Measurements from ENCODE around the gene SPRR1A. TPM values are rescaled to one million over a fixed set of nuclear protein-coding genes. Genes with fewer than 3 reads are reported as not detected.
"Not testable (repeated sequence)": the region's sequence is repeated elsewhere in the genome, so short reads cannot be mapped to it uniquely, and the experiment has no call there.

The SPRR1A gene
- total RNA-seq, 1 experiment from 2014 or later, result not detected

DNA sequence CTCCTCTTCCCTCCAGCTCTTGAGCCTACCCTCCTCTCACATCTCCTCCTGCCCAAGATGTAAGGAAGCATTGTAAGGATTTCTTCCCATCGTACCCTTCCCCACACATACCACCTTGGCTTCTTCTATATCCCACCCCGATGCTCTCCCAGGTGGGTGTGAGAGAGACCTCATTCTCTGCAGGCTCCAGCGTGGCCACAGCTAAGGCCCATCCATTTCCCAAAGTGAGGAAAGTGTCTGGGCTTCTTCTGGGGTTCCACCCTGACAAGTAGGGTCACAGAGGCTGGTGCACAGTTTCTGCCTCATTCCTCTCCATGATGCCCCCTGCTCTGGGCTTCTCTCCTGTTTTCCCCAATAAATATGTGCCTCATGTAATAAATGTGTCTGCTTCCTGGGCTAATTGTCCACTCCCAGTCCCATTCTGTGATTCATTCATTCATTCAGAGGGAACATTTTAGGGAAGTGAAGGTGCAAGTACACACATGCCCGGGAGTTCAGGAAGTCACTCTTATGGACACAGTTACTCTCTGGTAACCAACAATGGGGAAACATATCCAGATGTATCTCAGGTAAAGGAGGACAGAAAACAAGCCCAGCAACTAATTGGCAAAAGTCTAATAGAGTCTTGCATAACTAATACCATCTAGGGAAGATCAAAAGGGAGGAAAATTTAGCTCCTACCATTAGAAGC is 11.5 kb upstream of the SPRR1A start:
- DNase-seq (ENCODE audit: low spot score), result no peak

DNA sequence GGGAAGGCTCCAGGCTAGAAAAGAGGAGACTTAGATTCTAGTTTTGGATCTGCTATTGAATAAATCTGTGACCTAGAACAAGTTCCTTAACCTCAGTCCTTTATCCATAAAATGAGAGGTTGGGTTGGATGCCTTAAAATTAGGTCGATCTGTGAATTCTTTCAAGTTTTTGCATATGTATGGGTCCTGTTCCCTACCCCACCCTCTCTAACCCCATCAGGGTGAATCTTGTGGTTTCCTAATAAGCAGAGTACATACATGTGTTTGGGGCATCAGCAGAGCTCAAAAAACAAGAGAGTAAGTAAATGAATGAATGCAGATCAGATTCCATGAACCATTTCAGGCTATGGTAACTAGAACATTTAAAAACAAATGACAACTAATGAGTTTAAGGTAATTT is 7.2 kb upstream of the SPRR1A start:
- DNase-seq (ENCODE audit: low spot score), result no peak

DNA sequence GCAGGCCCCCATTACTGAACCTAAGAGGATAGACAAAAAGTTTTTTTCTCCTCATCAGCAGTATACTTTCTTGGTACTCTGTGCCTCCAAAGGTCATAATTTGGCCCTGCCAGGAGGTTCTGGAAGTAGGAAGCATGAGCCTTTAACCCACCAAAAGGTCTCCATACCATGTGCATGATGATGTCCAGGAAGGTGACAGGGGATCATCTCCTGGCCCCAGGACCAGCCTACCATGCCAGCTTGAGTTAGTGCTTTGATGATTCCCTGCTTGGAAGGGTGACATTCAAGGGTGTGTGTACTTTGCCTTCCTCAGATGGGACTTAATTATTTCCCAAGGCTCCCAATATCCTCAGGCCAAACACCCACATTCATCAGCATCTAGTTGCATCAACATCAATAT is 6.3 kb upstream of the SPRR1A start:
- no peak for DNase-seq (ENCODE audit: low spot score)

DNA sequence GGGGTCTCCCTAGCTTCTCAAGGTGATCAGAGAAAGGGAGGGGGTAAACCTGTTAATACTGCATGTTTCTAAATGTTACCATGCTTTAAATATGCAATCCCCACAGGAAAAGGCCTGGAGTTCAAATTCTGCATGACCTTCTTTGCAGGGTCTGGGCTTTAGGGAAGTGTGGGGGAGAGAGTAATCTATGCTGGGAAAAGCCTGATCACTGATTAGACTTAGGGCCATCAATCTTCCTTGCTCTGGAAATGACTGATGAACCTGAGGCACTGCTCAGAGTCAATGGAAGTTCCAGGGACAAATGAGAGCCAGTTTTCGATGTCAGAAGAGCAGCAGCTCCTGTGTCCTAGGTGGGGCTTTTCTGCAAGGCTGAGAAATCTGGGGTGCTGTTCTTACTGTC is 3.2 kb upstream of the SPRR1A start:
- no peak for DNase-seq (ENCODE audit: low spot score)

DNA sequence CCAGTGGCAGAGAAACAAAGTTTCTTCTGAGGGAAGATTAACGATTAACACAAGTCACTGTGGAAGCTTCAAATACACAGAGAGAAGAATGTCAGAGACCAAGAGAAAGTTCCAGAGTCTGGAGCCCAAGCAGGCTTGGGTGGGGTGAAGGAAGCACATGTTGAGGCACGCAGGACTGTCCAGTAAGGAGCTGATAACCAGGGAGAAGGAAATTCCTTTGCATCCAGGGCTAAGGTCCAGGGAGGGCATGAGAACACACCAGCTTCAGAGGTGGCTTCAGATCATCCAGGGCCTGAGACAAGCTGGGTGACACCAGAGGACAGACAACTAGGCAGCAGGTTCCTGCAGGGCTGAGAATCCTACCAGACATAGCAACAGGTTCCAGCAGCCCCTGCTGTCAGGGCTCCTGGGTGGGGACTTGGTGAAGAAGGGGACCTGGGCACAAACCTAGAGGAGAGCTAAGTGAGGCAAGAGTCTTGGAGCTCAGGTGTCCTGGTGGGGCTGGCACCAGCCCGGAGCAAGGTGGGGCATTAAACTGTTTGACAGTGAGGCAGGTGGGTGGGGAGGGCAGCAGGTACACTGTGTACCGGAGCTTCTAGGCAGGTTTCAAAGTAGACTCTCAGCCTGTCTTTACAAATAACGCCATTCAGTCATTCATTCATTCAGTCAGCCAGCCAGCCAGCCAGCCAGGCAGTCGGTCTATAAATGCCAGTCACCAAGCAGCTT is 2.6 kb upstream of the SPRR1A start:
- no peak for DNase-seq (ENCODE audit: low spot score)

DNA sequence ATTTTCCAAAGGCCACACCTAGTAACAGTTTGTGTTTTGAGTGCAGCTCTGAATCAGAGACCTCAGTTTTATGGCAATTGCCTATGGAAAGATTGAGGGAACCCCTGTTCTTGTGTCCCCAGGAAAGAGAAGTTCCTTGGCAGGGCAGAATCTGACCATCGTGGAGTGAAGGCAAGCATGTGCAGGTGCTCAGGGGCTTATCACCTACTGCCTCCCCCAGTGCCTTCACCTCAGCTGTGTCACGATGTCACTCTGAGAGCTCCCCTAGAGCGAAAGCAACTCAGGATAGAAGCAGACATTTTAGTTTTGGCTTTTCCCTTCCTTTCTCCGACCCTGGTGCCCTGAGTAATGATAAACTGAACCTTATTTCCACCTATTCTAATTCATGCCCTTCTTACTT is 1.8 kb upstream of the SPRR1A start:
- DNase-seq (ENCODE audit: low spot score), result no peak

DNA sequence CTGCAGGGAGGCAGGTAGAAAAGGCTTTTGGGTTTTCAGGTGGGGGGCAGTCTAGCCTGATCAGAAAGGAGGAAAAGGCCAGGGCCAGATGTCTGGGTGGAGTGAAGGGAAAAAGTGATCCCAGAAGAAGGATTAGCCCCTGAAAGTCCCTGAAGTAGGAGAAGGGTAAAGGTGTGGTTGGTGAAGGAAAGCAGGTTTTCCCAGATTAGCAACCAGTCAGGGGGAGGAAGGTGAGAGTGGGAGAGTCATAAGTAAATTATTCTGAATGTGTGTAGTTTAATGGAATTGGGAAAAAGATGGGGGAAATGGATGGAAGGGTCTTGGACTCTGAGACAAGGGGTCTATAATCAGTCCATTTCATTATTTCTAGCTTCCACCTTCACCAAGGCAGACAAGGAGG is 647 bp upstream of the SPRR1A start:
- no peak for DNase-seq (ENCODE audit: low spot score)

DNA sequence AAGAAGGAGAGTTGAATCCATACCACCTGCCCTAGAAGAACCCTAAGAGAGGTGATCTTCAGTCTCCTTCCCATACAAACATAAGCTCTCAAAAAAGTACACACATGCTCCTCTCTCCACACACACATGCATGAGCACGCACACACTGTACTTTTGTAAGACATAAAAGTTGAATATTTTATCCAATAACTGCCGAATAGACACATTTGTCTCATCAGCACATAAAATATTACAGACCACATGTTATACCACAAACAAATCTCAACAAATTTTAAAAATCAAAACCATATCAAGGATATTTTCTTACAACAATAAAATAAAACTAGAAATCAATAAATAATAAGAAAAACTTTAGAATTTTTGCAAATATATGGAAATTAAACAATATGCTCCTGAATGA is 2.7 kb downstream of the SPRR1A start:
- no peak for DNase-seq (ENCODE audit: low spot score)

DNA sequence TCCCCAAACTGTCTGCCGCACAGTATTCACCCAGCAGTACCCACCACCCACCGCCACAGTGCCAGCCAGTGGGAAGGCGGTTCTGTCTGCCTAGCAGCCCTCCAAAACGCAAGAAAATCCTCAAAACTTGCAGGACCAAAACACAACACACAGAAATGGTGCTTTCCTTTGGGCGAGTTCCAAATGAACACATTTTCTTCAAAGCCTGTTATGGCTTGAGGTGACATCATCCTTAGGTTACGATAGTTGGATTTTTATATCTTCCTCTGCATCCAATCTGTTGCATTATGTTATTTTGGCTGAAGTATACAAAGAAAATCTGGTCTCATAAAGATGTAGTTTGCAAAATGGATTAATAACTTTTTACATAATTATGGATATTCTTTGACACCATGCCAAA is 9.3 kb downstream of the SPRR1A start:
- no peak for DNase-seq (ENCODE audit: low spot score)

DNA sequence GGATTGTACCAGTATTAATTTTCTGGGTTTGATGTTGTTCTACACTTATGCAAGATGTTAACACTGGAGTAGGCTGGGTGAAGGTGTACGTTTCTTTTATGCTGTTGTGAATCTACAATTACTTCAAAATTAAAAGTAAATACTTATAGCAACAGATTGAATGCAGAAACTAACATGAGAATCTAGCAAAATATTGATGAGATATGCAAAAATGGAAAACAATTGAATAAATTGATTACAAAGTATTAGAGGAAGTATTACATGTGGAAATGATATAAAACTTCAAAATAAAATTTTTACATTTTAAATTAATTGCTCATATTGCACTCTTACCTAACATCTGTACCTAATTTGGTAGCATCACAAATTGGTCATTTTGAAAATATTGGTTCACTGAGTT is 12.0 kb downstream of the SPRR1A start:
- no peak for DNase-seq (ENCODE audit: low spot score)

DNA sequence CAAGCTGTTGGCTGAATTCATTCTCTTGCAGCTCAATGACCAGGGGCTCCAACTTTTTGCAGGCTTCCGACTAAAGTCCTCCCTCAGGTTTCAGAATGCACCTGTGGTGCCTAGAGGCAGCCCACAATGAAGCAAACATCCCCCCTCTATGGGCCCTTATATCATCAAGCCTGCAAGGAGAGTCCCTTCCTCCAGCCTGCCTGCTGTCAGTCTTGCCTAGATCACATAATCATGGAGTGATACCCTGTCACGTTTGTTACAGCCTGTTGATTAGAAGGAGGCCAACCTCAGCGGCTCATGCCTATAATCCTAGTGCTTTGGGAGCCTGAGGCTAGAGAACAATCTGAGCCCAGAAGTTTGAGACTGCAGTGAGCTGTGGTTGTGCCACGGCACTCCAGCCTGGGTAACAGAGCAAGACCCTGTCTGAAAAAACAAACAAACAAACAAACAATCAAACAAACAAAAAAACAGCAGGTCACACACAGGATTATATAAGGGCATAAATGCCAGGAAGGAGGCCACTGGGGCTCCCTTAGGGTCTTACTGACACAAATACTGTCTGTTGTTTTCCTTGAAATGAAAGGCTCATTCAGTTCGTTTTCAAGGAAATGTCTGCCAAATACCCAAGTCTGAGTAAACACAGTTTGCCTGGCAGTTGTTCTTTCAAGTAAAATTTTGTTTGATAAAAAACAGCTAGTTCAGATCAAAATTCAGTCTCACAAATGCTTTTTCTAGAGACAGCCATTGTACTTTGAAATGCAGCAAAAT is 12.9 kb downstream of the SPRR1A start:
- no peak for DNase-seq (ENCODE audit: low spot score)

DNA sequence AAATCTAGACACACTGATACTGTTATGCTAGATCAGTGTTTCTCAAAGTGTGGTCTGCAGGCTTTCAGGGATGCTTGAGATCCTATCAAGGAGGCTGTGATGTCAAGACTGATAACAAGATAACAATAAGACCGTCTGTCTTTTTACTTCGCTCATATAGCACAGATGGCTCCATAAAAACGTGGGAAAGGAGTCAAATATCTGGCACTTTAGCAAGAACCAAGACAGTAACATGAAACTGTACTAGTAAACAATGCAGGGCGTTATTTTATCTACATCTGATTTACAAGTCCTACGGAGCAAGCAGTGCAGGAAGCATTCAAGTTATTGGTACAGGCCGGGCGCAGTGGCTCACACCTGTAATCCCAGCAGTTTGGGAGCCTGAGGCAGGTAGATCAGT is 14.0 kb downstream of the SPRR1A start:
- DNase-seq (ENCODE audit: low spot score), result no peak

DNA sequence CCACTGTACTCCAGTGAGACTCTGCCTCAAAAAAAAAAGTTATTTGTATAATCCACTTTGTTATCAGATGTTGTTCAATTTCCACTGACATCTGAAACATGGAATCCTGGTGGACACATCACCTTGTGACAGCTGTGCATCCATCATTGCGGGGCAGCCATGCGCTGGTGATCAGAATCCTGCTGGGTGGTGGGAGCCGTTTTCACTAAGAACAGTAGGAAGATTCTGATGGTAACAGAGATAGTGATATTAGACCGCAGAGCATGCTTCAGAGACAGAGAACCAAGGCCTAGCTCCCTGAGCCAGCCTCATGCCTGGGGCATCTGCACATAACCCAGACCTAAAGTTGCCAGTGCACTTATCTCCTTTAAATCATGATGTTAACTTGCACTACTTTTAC is 14.6 kb downstream of the SPRR1A start:
- no peak for DNase-seq (ENCODE audit: low spot score)

DNA sequence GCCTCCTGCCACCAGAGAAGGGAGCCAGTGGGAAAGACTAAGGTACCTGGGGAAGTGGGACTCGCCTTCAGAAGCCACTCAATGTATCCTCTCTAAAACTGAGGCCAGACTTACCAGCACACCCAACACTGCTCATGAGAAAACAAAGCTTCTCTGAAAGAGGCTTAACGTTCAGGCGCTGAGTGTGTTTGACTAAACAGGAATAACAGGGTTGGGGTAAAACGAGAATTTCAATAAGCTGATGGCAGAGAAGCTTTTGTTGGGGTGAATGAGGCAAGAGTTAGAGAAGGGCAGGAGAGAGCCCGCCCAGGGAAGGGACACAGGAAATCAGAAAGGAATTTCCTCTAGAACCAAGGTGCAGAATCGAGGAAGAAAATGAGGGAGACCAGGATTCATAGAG is 15.9 kb downstream of the SPRR1A start:
- no peak for DNase-seq (ENCODE audit: low spot score)

DNA sequence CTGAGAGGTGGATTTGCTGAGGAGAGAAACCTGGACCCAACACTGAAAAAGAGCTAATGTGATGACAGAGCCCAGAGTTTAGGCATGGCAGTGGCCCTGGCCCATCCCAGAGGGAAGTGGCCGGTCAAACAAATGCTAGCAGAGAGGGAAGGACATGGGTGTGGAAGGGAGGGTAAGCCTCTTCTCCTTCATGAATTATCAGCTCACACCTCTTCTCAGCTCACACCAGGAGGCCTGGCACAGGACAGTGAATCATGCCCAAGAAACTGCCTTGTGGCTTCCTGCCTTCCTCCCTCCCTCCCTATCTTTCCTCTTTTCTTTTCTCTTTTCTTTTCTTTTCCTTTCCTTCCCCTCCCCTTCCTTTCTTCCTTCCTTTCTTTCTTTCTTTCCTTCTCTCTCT is 16.4 kb downstream of the SPRR1A start:
- peak; percentile 38 for DNase-seq (ENCODE audit: low spot score)

DNA sequence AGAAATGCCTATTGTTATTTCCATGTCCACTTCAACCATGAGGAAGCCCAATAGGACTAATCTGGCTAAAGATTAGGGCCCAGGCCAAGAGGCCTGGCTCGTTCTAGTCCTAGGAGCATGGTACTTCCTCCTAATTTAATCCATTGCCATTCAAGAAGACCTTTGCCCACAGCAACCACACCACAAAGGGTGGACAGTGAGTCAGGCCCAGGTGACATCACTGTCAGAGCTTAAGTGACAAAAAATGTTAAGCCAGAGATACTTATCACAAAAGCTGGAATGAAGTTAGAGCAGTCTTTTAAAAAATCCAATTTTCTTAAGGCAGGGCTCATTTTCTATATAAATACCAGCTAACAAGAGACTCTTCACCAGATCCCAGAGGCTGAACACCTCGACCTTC is 17.5 kb downstream of the SPRR1A start, which contains the start of gene SPRR3:
Gene SPRR3 (plus strand): TSS at position 368 of the 400 bp plus-strand sequence. CDS start 1,272 bp downstream, outside the sequence.
- no peak for DNase-seq (ENCODE audit: low spot score)

DNA sequence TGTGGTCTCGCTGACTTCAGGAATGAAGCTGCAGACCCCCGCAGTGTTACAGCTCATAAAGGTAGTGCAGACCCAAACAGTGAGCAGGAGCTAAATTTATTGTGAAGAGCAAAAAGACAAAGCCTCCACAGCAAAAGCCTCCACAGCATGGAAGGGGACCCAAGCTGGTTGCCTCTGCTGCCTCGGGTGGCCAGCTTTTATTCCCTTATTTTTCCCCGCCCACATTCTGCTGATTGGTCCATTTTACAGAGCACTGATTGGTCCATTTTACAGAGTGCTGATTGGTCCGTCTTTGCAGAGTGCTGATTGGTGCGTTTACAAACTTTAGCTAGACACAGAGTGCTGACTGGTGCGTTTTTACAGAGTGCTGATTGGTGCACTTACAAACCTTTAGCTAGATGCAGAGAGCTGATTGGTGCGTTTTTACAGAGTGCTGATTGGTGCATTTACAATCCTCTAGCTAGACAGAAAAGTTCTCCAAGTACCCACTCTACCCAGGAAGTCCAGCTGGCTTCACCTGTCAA is 27.4 kb downstream of the SPRR1A start:
- DNase-seq (ENCODE audit: low spot score), result not testable (repeated sequence)

DNA sequence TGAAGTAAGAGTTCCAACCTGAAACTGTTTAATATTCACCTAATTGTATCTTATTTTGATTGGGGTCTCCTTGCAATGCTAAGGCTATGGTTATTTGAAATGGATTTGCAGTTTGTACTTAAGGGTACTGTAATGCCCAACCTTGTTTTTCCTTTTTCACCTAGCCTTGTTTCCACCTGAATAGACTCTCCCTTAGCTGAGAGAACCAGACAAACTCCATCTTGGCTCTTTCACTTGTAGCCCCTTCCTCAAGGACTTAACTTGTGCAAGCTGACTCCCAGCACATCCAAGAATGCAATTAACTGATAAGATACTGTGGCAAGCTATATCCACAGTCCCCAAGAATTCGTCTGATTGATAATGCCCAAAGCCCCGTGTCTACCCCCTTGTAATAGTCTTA is 37.9 kb downstream of the SPRR1A start:
- not testable (repeated sequence) for DNase-seq (ENCODE audit: low spot score)

DNA sequence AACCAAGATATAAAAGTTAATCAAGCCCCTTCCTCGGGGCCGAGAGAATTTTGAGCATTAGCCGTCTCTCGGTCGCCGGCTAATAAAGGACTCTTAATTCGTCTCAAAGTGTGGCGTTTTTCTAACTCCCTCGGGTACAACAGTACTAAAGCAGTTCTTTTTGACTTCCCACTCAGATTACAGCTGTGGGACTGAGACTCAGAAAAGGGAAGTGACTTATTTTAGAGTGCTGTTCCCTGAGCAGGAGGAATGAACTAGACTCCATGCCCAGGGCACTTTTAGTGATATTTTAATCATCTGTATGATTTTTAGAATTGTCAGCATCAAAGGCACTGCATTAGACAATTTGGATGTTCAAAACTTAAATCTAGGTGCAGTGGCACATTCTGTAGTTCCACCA is 38.5 kb downstream of the SPRR1A start:
- not testable (repeated sequence) for DNase-seq (ENCODE audit: low spot score)

DNA sequence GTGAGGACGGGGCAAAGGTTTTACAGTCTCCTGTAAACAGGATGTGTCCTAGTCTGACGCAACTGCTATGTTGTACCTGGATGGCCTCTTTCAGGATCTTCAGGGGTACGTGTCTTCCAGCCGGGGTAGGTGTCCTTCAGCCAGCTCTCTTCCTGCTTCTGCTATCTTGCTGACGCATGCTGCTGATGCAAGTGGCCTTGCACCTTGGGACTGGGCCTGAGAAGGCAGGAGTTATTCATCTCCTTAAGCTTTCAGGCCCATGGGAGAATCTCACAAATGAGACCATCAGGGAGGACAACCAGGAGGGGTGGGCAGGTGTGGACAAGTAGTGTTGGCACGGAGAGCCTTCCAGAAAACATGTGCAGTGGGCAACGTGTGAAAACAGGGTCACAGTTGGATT is 39.2 kb downstream of the SPRR1A start:
- no peak for DNase-seq (ENCODE audit: low spot score)

DNA sequence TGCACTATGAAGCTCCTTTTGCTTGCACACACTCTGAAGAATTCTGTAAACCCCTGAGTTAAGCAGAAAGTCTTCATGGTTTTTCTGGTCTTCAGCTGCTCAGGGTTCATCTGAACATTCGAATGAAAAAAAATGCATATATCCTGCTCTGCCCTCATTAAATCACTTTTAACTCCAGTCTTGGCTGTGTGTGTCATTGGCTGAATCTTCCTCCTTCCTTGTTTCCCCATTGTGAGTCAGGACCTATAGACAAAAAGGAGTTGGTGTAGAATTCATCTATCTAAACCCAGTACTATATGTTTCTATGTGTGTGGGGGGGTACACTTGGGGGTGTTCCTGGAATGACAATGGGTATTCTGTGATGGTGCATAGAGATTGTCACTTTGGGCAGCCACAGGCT is 40.5 kb downstream of the SPRR1A start:
- no peak for DNase-seq (ENCODE audit: low spot score)

DNA sequence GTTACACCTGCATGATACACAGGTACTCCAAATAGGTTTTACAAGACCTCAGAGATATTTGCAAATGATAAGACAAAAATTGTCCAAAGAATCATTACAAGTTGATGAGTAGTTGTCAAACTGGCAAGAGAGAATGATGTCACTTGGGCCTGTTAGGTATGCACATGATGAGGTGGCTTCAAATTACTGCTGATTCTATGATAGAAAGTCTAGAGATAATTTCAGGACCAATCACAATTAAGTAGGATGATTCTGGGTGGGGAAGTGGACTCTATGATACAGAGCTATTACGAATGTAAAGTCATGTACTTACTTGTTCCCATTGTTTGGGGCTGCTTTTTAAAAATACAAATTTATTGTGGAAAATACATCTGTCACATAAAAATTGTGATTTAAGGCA is 41.9 kb downstream of the SPRR1A start:
- DNase-seq (ENCODE audit: low spot score), result no peak

DNA sequence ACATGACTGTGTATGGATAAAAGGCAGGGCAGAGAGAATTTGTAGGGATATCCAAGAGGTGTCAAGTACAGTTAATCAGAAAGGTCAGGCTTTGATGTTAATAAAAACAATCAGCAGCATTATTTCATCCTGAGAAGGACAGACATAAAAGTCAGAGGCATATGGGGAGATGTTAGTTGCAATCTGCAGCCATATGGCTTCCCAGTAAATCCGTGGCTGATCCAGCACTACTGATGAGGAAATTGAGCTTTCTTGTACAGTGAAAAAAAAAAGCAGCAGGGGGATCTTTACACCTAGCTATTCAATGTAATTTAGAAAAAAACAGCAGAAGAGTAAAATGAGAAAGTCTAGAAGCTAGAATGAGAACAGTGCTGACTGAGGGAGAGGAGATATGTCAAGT is 44.9 kb downstream of the SPRR1A start:
- no peak for DNase-seq (ENCODE audit: low spot score)
